ENCODE measurements around the gene RANBP3. TPM values are rescaled to one million over a fixed set of nuclear protein-coding genes. Genes with fewer than 3 reads are reported as not detected.

Gene RANBP3
- total and polyA plus RNA-seq, 2 of the 8 experiments (the other 6 are each of a cell fraction or from before 2014, with no cell fraction given): 95.4 to 122 TPM

DNA sequence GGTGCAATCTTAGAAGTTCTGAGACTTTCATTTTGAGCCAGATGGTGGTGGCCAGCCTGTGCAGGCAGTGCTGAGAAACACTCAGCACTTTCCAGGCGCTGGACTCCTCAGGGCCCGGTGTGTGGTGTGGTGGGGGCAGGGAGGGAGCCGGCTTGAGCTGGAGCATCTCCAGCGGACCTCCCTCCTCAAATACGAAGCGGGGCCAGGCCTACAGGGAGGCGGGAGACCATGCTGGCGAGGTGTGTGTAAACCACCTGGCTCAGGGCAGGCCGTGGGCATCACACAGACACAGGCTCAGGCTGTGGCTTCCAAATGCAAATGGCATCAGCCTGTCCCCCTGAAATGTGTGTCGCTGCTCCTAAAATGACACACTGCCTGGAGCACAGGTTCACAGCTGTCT lies 33.3 kb upstream of the RANBP3 start:
- TF ChIP-seq CTCF (IDR thresholded peaks at IDR 0.05; ENCODE audit: control extremely low read depth in 1 of 3, insufficient read depth in 1 of 3, low read depth in 1 of 3, low read length in 3 of 3): no peak
- Histone ChIP-seq H3K23ac (ENCODE audit: insufficient read length) (no peak overlapping the region), H2BK15ac (ENCODE audit: low read length) (no peak overlapping the region), H2AK5ac (ENCODE audit: low read depth, low read length) (no peak overlapping the region), H4K20me1 (replicated peaks in 1 of 2; ENCODE audit: control insufficient read depth in 1 of 2, insufficient read depth in 2 of 2, low read length in 2 of 2) (no peaks in the 10 kb centered on the region), H3K27ac (ENCODE audit: low read depth, low read length) (no peak overlapping the region), H4K5ac (ENCODE audit: insufficient read length, low read depth, low read length) (no peak overlapping the region), H3K56ac (replicated peaks; ENCODE audit: insufficient read length, low read depth, low read length) (no peak overlapping the region), H3K4me3 (ENCODE audit: extremely low read depth in 1 of 4, insufficient read depth in 2 of 4, low read depth in 3 of 4, low read length in 4 of 4) (no peak overlapping the region), H4K8ac (ENCODE audit: extremely low read depth, insufficient read depth, low read length) (peak overlapping the region; percentile 68), H3K4me1 (replicated peaks in 1 of 4; ENCODE audit: control insufficient read depth in 3 of 4, insufficient read depth in 4 of 4, low read length in 3 of 4) (no peaks in the 10 kb centered on the region), H3K9ac (replicated peaks in 1 of 4; ENCODE audit: extremely low read depth in 1 of 4, low read depth in 3 of 4, low read length in 3 of 4) (no peak overlapping the region), H3K18ac (ENCODE audit: extremely low read depth, low read length) (no peak overlapping the region; the same call in 1 of the 2 replicates), H2BK20ac (ENCODE audit: low read length) (no peak overlapping the region), H3K23me2 (ENCODE audit: low read depth, low read length) (no peaks in the 10 kb centered on the region), H3K9me3 (ENCODE audit: insufficient read depth in 2 of 2, low read depth in 1 of 2, low read length in 1 of 2) (no peaks in the 10 kb centered on the region), H3K36me3 (ENCODE audit: control insufficient read depth in 2 of 4, insufficient read depth in 4 of 4, low read length in 3 of 4) (no peaks in the 10 kb centered on the region), H2BK120ac (replicated peaks; ENCODE audit: low read depth, low read length) (no peak overlapping the region), H3K14ac (ENCODE audit: insufficient read length) (no peak overlapping the region), H3K4me2 (ENCODE audit: insufficient read depth in 1 of 2, low read depth in 2 of 2, low read length in 2 of 2) (no peak overlapping the region), H3K79me1 (ENCODE audit: low read depth, low read length) (no peaks in the 10 kb centered on the region), H4K91ac (replicated peaks; ENCODE audit: insufficient read length, low read length) (no peak overlapping the region), H2AFZ (ENCODE audit: low read length) (no peak overlapping the region), H2BK5ac (ENCODE audit: low read depth, low read length) (no peak overlapping the region), H2BK12ac (ENCODE audit: low read depth, low read length) (no peak overlapping the region), H3K27me3 (replicated peaks in 1 of 4; ENCODE audit: control insufficient read depth in 3 of 4, extremely low read depth in 1 of 4, insufficient read depth in 3 of 4, low read length in 3 of 4) (no peaks in the 10 kb centered on the region), H3K4ac (replicated peaks; ENCODE audit: insufficient read length, low read depth, low read length) (no peak overlapping the region), H3K79me2 (ENCODE audit: control insufficient read depth in 1 of 2, insufficient read depth in 2 of 2, low read length in 2 of 2) (no peaks in the 10 kb centered on the region)
- FAIRE-seq (no peak), DNase-seq (ENCODE audit: low read depth in 1 of 2, low spot score in 2 of 2) (no peak)
- CTCF ChIA-PET (ENCODE audit: partially characterized antibody): interaction anchor here (0.8 to 3.5 kb wide), 3 partner anchors 11 to 27 kb away, joined by 3 to 22 read pairs (median 4); no protein-coding TSS in a partner anchor
- POLR2A ChIA-PET (ENCODE audit: partially characterized antibody): no interaction called here
- WGBS, 2 experiments (ENCODE audit: extremely low coverage in 1 of 2, insufficient coverage in 1 of 2, insufficient read length in 1 of 2, insufficient replicate concordance in 2 of 2, low coverage in 1 of 2, low lambda C conversion rate in 2 of 2, missing lambda C conversion rate in 1 of 2): 83% methylated on average over 10 of the region's 10 CpGs; no CpG with 5 or more reads in 1 of the 2 experiments

All from H1 (cell line).